HG03103 (cell line): ENCODE data around the gene SNX27.

ENCODE experiments used
- ATAC-seq: cut with Tn5 transposase; IDR thresholded peaks from one replicate; pipeline ENCODE4 v1.9.1; 2021; ENCODE audit warnings: low read depth; ENCODE audit not compliant: unreplicated experiment

Gene SNX27

GRCh38 chr1:151702936-151703335, 91.1 kb downstream of the SNX27 start:
- no peak for ATAC-seq

GRCh38 chr1:151703813-151704212, 92.0 kb downstream of the SNX27 start:
- ATAC-seq, result no peak

- no peak for ATAC-seq
Observed at GRCh38 chr1:151704246-151704645, 92.4 kb downstream of the SNX27 start.

- ATAC-seq, result no peak
Observed at GRCh38 chr1:151705146-151705545, 93.3 kb downstream of the SNX27 start.

- ATAC-seq, result no peak
Observed at GRCh38 chr1:151705753-151706463, 94.1 kb downstream of the SNX27 start.

GRCh38 chr1:151706464-151707415, 94.9 kb downstream of the SNX27 start:
- ATAC-seq, result no peak

GRCh38 chr1:151707541-151708065, 95.8 kb downstream of the SNX27 start:
- no peak for ATAC-seq

- no peak for ATAC-seq
Observed at GRCh38 chr1:151708891-151709290, 97.0 kb downstream of the SNX27 start.

- ATAC-seq, result no peak
Observed at GRCh38 chr1:151710187-151710840, 98.5 kb downstream of the SNX27 start.

- ATAC-seq, result no peak
Observed at GRCh38 chr1:151711044-151711800, 99.4 kb downstream of the SNX27 start.

- no peak for ATAC-seq
Observed at GRCh38 chr1:151711951-151712350, 100.1 kb downstream of the SNX27 start.

- no peak for ATAC-seq
Observed at GRCh38 chr1:151713044-151713443, 101.2 kb downstream of the SNX27 start.

- no peak for ATAC-seq
Observed at GRCh38 chr1:151713874-151714273, 102.0 kb downstream of the SNX27 start.

GRCh38 chr1:151714820-151715725, 103.2 kb downstream of the SNX27 start:
- ATAC-seq, result no peak

GRCh38 chr1:151715726-151716404, 104.0 kb downstream of the SNX27 start:
- no peak for ATAC-seq

GRCh38 chr1:151716405-151716762, 104.5 kb downstream of the SNX27 start:
- no peak for ATAC-seq

- no peak for ATAC-seq
Observed at GRCh38 chr1:151716771-151717631, 105.2 kb downstream of the SNX27 start, which contains the start of gene CELF3. Gene CELF3 (minus strand): TSS chr1:151716803. CDS start chr1:151716020, 783 bp downstream.

GRCh38 chr1:151718011-151718431, 106.2 kb downstream of the SNX27 start:
- no peak for ATAC-seq
